GM23338 (cell line): ENCODE results near the gene GSDMA. TPM values are rescaled to one million over a fixed set of nuclear protein-coding genes. Genes with fewer than 3 reads are reported as not detected.

Source experiments
- ATAC-seq: fragments of 200-7000 bp; cut with Tn5 transposase; 3 replicates; pipeline ENCODE4 v1.9.1; 2020
- DNase-seq: peaks from one replicate; pipeline ENCODE4 v3.0.0-alpha.2; 2015; ENCODE audit warnings: low spot score
- H2AFZ ChIP-seq: fragments of 200-600 bp; sonication (generic); 2 replicates; pipeline ENCODE4 v1.8.0; 2016; ENCODE audit warnings: antibody characterized with exemption, mild to moderate bottlenecking, moderate library complexity
- H3F3A ChIP-seq: fragments of 200-600 bp; sonication (generic); replicated peaks from 2 replicates; pipeline ENCODE4 v1.8.0; 2017; ENCODE audit warnings: antibody characterized with exemption, mixed run types, low read depth
- H3K27ac ChIP-seq: fragments of 200-600 bp; sonication (generic); 2 replicates; pipeline ENCODE4 v1.6.1; 2016; ENCODE audit warnings: low read depth
- H3K27me3 ChIP-seq: fragments of 200-600 bp; sonication (generic); 2 replicates; pipeline ENCODE4 v1.8.0; 2016; ENCODE audit warnings: mild to moderate bottlenecking, mixed run types, moderate library complexity; ENCODE audit not compliant: insufficient read depth
- H3K36me3 ChIP-seq: fragments of 200-600 bp; sonication (generic); 2 replicates; pipeline ENCODE4 v1.8.0; 2016; ENCODE audit warnings: mild to moderate bottlenecking; ENCODE audit not compliant: insufficient read depth
- H3K4me1 ChIP-seq: fragments of 200-600 bp; sonication (generic); 2 replicates; pipeline ENCODE4 v1.8.0; 2016; ENCODE audit warnings: mild to moderate bottlenecking, moderate library complexity; ENCODE audit not compliant: insufficient read depth
- H3K4me2 ChIP-seq: fragments of 200-600 bp; sonication (generic); 2 replicates; pipeline ENCODE4 v1.7.1; 2017; ENCODE audit warnings: mixed run types
- H3K4me3 ChIP-seq: fragments of 200-600 bp; sonication (generic); 2 replicates; pipeline ENCODE4 v1.6.1; 2016; ENCODE audit warnings: mixed run types
- H3K79me2 ChIP-seq: fragments of 200-600 bp; sonication (generic); replicated peaks from 2 replicates; pipeline ENCODE4 v1.8.0; 2017; ENCODE audit warnings: mild to moderate bottlenecking; ENCODE audit not compliant: insufficient read depth
- H3K9me2 ChIP-seq: fragments of 200-600 bp; sonication (generic); 2 replicates; pipeline ENCODE4 v1.8.0; 2017; ENCODE audit not compliant: insufficient read depth
- H4K20me1 ChIP-seq: fragments of 200-600 bp; sonication (generic); replicated peaks from 2 replicates; pipeline ENCODE4 v1.8.0; 2017; ENCODE audit warnings: mild to moderate bottlenecking; ENCODE audit not compliant: insufficient read depth
- H3K27ac Mint-ChIP-seq: 2 replicates; pipeline ENCODE4 v1.8.0; 2020; ENCODE audit warnings: inconsistent platforms, mild to moderate bottlenecking, moderate library complexity, mixed read lengths
- H3K27me3 Mint-ChIP-seq: 3 replicates; pipeline ENCODE4 v1.8.0; 2022; ENCODE audit warnings: low read depth, mild to moderate bottlenecking, moderate library complexity, mixed read lengths, inconsistent platforms; ENCODE audit not compliant: insufficient read depth, poor library complexity
- H3K36me3 Mint-ChIP-seq: 3 replicates; pipeline ENCODE4 v1.8.0; 2021; ENCODE audit warnings: low read depth, mild to moderate bottlenecking, inconsistent platforms, moderate library complexity, mixed read lengths
- H3K4me1 Mint-ChIP-seq: 3 replicates; pipeline ENCODE4 v1.8.0; 2020; ENCODE audit warnings: mild to moderate bottlenecking, inconsistent platforms, mixed read lengths
- H3K4me3 Mint-ChIP-seq: 3 replicates; pipeline ENCODE4 v1.8.0; 2021; ENCODE audit warnings: moderate library complexity, mild to moderate bottlenecking, inconsistent platforms, mixed read lengths
- H3K9me3 Mint-ChIP-seq: 3 replicates; pipeline ENCODE4 v1.8.0; 2020; ENCODE audit warnings: moderate library complexity, mild to moderate bottlenecking, inconsistent platforms, mixed read lengths
- CREB1 ChIP-seq: fragments of 250-450 bp; sonication (Bioruptor Pico); IDR thresholded peaks from 2 replicates; pipeline ENCODE4 v1.5.0; 2020; ENCODE audit warnings: low read depth, mild to moderate bottlenecking, moderate library complexity
- EZH2 ChIP-seq: fragments of 200-600 bp; sonication (generic); IDR thresholded peaks from one replicate; pipeline ENCODE4 v1.8.0; 2017; ENCODE audit warnings: antibody characterized with exemption, mild to moderate bottlenecking, low read depth; ENCODE audit not compliant: unreplicated experiment
- EZH2phosphoT487 ChIP-seq: fragments of 200-600 bp; sonication (generic); IDR thresholded peaks from one replicate; pipeline ENCODE4 v1.8.1; 2018; ENCODE audit warnings: antibody characterized with exemption; ENCODE audit not compliant: unreplicated experiment
- JUNB ChIP-seq: IDR thresholded peaks from one replicate; pipeline ENCODE4 v1.6.1; 2016; ENCODE audit warnings: antibody characterized with exemption; ENCODE audit not compliant: unreplicated experiment
- NANOG ChIP-seq: IDR thresholded peaks from 2 replicates; pipeline ENCODE4 v1.6.1; 2016; ENCODE audit warnings: antibody characterized with exemption, borderline replicate concordance
- POLR2AphosphoS5 ChIP-seq: IDR thresholded peaks from 2 replicates; pipeline ENCODE4 v1.6.1; 2016; ENCODE audit warnings: antibody characterized with exemption, low read depth
- STAT1 ChIP-seq: IDR thresholded peaks from one replicate; pipeline ENCODE4 v1.6.1; 2016; ENCODE audit warnings: antibody characterized with exemption; ENCODE audit not compliant: unreplicated experiment
- ZNF114 ChIP-seq: fragments of 250-450 bp; sonication (Bioruptor Pico); IDR thresholded peaks from 2 replicates; pipeline ENCODE4 v1.5.0; 2020; ENCODE audit warnings: mild to moderate bottlenecking, moderate library complexity
- ZNF331 ChIP-seq: fragments of 250-450 bp; sonication (Bioruptor Pico); IDR thresholded peaks from 2 replicates; pipeline ENCODE4 v1.5.0; 2020; ENCODE audit warnings: low read depth, mild to moderate bottlenecking, moderate library complexity
- ZNF462 ChIP-seq: fragments of 250-450 bp; sonication (Bioruptor Pico); IDR thresholded peaks from 2 replicates; pipeline ENCODE4 v1.5.0; 2020; ENCODE audit warnings: mild to moderate bottlenecking, moderate library complexity
- polyA plus RNA-seq: library from polyadenylated mRNA; unstranded; fragments of >200 nt; fragmentation: Nextera tagmentation; extraction: Ambion mirVana; gene quantifications from 2 replicates; pipeline ENCODE4 v1.2.1, GENCODE V29; 2016
- total RNA-seq: library from RNA; depleted of rRNA; stranded (reverse); fragments of >200 nt; shearing (Covaris generic); gene quantifications from 2 replicates; pipeline ENCODE4 v1.2.3, GENCODE V29; 2014
- TF ChIP-seq, protein P1 (sequence below), 2 experiments: fragments of 200-600 bp in 1 of 2; sonication (generic) in 1 of 2; conservative IDR thresholded peaks; 2 replicates each; pipeline versions ENCODE4 v1.5.1 to v1.6.1; 2016 to 2017; ENCODE audit warnings: antibody characterized with exemption in 2 of 2, low read depth in 2 of 2, mild to moderate bottlenecking in 2 of 2, moderate library complexity in 1 of 2
- TF ChIP-seq, protein P2 (sequence below): IDR thresholded peaks from 2 replicates; pipeline ENCODE4 v1.6.1; 2016; ENCODE audit warnings: antibody characterized with exemption
- TF ChIP-seq, protein P3 (sequence below): IDR thresholded peaks from one replicate; pipeline ENCODE4 v1.6.1; 2018; ENCODE audit warnings: antibody characterized with exemption; ENCODE audit not compliant: unreplicated experiment

GSDMA gene
- total and polyA plus RNA-seq, 2 experiments from 2014 or later: not detected

DNA sequence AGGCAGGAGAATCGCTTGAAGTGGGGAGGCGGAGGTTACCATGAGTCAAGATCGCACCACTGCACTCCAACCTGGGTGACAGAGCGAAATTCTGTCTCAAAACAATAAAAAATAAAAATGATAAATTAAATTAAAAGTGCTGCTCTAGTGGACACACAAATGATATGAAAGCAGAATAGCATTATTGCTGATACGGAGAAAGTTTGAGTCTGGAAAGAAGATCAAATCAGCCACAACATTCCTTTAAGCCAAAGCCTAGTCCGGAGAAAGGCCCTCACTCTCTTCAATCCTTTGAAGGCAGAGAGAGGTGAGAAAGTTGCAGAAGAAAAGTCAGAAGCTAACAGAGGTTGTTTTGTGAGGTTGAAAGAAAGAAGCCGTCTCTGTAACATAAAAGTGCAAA is 37.4 kb downstream of the GSDMA start:
- no peak overlapping the region for H3K4me2 ChIP-seq
- no peaks in the 10 kb centered on the region for H3K27me3 ChIP-seq
- ATAC-seq: no peak
- no peaks in the 10 kb centered on the region; the same call in 2 of the 3 replicates for H3K9me3 Mint-ChIP-seq
- no peaks in the 10 kb centered on the region for H3K4me1 ChIP-seq
- TF ChIP-seq EZH2 (no peak), JUNB (no peak), ZNF331 (CRISPR knock-in tag) (no peak), NANOG (no peak), ZNF462 (CRISPR knock-in tag) (no peak), EZH2phosphoT487 (no peak), POLR2AphosphoS5 (no peak), CREB1 (no peak), ZNF114 (CRISPR knock-in tag) (no peak), STAT1 (no peak)
- TF ChIP-seq, protein P1, sequence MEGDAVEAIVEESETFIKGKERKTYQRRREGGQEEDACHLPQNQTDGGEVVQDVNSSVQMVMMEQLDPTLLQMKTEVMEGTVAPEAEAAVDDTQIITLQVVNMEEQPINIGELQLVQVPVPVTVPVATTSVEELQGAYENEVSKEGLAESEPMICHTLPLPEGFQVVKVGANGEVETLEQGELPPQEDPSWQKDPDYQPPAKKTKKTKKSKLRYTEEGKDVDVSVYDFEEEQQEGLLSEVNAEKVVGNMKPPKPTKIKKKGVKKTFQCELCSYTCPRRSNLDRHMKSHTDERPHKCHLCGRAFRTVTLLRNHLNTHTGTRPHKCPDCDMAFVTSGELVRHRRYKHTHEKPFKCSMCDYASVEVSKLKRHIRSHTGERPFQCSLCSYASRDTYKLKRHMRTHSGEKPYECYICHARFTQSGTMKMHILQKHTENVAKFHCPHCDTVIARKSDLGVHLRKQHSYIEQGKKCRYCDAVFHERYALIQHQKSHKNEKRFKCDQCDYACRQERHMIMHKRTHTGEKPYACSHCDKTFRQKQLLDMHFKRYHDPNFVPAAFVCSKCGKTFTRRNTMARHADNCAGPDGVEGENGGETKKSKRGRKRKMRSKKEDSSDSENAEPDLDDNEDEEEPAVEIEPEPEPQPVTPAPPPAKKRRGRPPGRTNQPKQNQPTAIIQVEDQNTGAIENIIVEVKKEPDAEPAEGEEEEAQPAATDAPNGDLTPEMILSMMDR (conservative IDR thresholded peaks at IDR 0.05; ENCODE audit: low read depth in 2 of 2): no peak
- TF ChIP-seq, protein P2, sequence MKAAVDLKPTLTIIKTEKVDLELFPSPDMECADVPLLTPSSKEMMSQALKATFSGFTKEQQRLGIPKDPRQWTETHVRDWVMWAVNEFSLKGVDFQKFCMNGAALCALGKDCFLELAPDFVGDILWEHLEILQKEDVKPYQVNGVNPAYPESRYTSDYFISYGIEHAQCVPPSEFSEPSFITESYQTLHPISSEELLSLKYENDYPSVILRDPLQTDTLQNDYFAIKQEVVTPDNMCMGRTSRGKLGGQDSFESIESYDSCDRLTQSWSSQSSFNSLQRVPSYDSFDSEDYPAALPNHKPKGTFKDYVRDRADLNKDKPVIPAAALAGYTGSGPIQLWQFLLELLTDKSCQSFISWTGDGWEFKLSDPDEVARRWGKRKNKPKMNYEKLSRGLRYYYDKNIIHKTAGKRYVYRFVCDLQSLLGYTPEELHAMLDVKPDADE: no peak
- TF ChIP-seq, protein P3, sequence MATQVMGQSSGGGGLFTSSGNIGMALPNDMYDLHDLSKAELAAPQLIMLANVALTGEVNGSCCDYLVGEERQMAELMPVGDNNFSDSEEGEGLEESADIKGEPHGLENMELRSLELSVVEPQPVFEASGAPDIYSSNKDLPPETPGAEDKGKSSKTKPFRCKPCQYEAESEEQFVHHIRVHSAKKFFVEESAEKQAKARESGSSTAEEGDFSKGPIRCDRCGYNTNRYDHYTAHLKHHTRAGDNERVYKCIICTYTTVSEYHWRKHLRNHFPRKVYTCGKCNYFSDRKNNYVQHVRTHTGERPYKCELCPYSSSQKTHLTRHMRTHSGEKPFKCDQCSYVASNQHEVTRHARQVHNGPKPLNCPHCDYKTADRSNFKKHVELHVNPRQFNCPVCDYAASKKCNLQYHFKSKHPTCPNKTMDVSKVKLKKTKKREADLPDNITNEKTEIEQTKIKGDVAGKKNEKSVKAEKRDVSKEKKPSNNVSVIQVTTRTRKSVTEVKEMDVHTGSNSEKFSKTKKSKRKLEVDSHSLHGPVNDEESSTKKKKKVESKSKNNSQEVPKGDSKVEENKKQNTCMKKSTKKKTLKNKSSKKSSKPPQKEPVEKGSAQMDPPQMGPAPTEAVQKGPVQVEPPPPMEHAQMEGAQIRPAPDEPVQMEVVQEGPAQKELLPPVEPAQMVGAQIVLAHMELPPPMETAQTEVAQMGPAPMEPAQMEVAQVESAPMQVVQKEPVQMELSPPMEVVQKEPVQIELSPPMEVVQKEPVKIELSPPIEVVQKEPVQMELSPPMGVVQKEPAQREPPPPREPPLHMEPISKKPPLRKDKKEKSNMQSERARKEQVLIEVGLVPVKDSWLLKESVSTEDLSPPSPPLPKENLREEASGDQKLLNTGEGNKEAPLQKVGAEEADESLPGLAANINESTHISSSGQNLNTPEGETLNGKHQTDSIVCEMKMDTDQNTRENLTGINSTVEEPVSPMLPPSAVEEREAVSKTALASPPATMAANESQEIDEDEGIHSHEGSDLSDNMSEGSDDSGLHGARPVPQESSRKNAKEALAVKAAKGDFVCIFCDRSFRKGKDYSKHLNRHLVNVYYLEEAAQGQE: no peak
- peaks cover 6% of the 10 kb centered on the region; the same call in 1 of the 2 replicates for H3K36me3 ChIP-seq
- H3K9me2 ChIP-seq: no peaks in the 10 kb centered on the region
- DNase-seq: no peak
- no peak overlapping the region for H2AFZ ChIP-seq
- H3K4me3 ChIP-seq: no peak overlapping the region
- H3K79me2 ChIP-seq: no peaks in the 10 kb centered on the region
- no peak overlapping the region for H3K27ac Mint-ChIP-seq
- peaks cover 8% of the 10 kb centered on the region; the same call in 1 of the 2 replicates for H3F3A ChIP-seq
- no peak overlapping the region for H3K4me3 Mint-ChIP-seq
- peaks cover 7% of the 10 kb centered on the region for H3K27me3 Mint-ChIP-seq
- no peaks in the 10 kb centered on the region; the same call in none of the 2 replicates for H4K20me1 ChIP-seq
- H3K36me3 Mint-ChIP-seq: peaks cover 23% of the 10 kb centered on the region
- H3K4me1 Mint-ChIP-seq: no peaks in the 10 kb centered on the region
- H3K27ac ChIP-seq: no peak overlapping the region
